ENCODE data around the gene VEGFA.

VEGFA gene

DNA sequence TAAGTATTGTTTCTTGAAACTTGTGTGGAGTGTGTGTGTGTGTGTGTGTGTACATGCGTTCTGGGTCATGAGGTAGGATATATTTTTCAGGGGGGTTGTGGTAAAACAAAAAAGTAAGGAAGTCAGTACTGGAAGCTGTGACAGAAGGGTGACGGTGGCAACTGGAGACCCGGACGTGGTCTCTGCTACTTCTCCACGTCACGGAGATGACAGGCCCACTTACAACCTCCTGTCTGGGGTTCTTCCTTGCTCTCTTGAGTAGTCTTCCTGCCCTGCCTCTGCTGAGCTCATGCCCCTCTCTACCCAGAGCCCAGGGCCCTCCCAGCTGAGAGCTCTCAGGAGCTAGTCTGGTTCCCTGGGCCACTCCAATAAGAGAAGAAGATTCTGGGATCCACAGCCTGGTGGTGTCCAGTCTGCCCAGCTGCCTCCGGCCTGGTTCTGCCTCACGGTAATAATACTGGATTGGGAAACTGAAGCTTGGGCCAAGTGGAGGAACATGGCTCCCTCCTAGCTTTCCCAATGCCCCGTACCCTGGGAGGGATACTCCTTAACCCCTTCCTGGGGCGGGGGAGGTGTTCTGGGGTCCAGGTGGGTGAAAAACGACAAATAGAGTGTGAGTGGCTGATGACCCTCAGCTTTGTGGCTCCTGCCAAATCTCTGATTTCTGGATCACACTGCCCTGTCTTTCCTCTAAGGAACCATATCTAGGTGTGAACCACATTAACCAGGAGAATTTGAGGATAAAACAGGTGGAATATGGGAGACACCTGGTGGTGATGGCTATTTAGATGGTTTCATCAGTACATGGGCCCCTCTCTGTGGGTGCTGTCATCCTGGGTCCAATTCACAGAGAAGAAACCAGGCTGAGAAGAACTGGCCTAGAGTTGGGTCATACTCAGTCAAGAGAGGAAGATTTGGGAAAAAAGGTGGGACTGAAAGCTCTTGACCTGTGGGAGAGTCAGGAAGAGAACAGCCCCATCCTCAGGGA lies 27.2 kb downstream of the VEGFA start:
- no peaks in the 10 kb centered on the region for H3K4me1 ChIP-seq (ENCODE audit: low read depth, poor library complexity, severe bottlenecking)
- H4K20me1 ChIP-seq (ENCODE audit: insufficient read depth): no peaks in the 10 kb centered on the region
- H3K9ac ChIP-seq: no peak overlapping the region
- no peaks in the 10 kb centered on the region for H3K27me3 ChIP-seq (ENCODE audit: insufficient read depth, low read depth)
- no peak overlapping the region for H3K4me3 ChIP-seq (IDR thresholded peaks at IDR 0.05; ENCODE audit: insufficient read depth, low read depth, low read length)
- no peak overlapping the region for H2AFZ ChIP-seq (ENCODE audit: low read depth)
- no peak overlapping the region for H3K4me2 ChIP-seq
- no peaks in the 10 kb centered on the region for H3K79me2 ChIP-seq (ENCODE audit: insufficient read depth, low read depth)
- no peak for TF ChIP-seq CTCF (conservative IDR thresholded peaks at IDR 0.05; ENCODE audit: low read depth, low read length)
- no peaks in the 10 kb centered on the region for H3K36me3 ChIP-seq (ENCODE audit: insufficient read depth)
- no peak overlapping the region for H3K27ac ChIP-seq

DNA sequence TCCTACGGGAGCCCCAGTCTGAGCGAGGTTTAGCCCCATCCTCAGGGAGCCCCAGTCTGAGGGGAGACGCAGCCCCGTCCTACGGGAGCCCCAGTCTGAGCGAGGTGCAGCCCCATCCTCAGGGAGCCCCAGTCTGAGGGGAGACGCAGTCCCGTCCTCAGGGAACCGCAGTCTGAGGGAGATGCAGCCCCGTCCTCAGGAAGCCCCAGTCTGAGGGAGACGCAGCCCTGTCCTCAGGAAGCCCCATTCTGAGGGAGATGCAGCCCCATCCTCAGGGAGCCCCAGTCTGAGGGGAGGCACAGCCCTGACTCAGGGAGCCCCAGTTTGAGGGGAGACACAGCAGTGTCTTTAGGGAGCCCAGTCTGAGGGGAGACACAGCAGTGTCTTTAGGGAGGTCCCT lies 27.9 kb downstream of the VEGFA start:
- Histone ChIP-seq H4K20me1 (ENCODE audit: insufficient read depth) (no peaks in the 10 kb centered on the region), H3K79me2 (ENCODE audit: insufficient read depth, low read depth) (no peaks in the 10 kb centered on the region), H3K27ac (no peak overlapping the region), H2AFZ (ENCODE audit: low read depth) (no peak overlapping the region), H3K9ac (no peak overlapping the region), H3K36me3 (ENCODE audit: insufficient read depth) (no peaks in the 10 kb centered on the region), H3K4me3 (IDR thresholded peaks at IDR 0.05; ENCODE audit: insufficient read depth, low read depth, low read length) (no peak overlapping the region), H3K27me3 (ENCODE audit: insufficient read depth, low read depth) (no peaks in the 10 kb centered on the region), H3K4me2 (no peak overlapping the region), H3K4me1 (ENCODE audit: low read depth, poor library complexity, severe bottlenecking) (no peaks in the 10 kb centered on the region)
- TF ChIP-seq CTCF (conservative IDR thresholded peaks at IDR 0.05; ENCODE audit: low read depth, low read length): no peak

- Histone ChIP-seq H3K36me3 (ENCODE audit: insufficient read depth) (no peaks in the 10 kb centered on the region), H3K79me2 (ENCODE audit: insufficient read depth, low read depth) (no peaks in the 10 kb centered on the region), H2AFZ (ENCODE audit: low read depth) (no peak overlapping the region), H4K20me1 (ENCODE audit: insufficient read depth) (no peaks in the 10 kb centered on the region), H3K9ac (no peak overlapping the region), H3K27ac (no peak overlapping the region), H3K4me1 (ENCODE audit: low read depth, poor library complexity, severe bottlenecking) (no peaks in the 10 kb centered on the region), H3K27me3 (ENCODE audit: insufficient read depth, low read depth) (no peaks in the 10 kb centered on the region), H3K4me3 (IDR thresholded peaks at IDR 0.05; ENCODE audit: insufficient read depth, low read depth, low read length) (no peak overlapping the region), H3K4me2 (no peak overlapping the region)
- TF ChIP-seq CTCF (conservative IDR thresholded peaks at IDR 0.05; ENCODE audit: low read depth, low read length): no peak
Measured at GRCh38 chr6:43798688-43799444, 28.9 kb downstream of the VEGFA start.

DNA sequence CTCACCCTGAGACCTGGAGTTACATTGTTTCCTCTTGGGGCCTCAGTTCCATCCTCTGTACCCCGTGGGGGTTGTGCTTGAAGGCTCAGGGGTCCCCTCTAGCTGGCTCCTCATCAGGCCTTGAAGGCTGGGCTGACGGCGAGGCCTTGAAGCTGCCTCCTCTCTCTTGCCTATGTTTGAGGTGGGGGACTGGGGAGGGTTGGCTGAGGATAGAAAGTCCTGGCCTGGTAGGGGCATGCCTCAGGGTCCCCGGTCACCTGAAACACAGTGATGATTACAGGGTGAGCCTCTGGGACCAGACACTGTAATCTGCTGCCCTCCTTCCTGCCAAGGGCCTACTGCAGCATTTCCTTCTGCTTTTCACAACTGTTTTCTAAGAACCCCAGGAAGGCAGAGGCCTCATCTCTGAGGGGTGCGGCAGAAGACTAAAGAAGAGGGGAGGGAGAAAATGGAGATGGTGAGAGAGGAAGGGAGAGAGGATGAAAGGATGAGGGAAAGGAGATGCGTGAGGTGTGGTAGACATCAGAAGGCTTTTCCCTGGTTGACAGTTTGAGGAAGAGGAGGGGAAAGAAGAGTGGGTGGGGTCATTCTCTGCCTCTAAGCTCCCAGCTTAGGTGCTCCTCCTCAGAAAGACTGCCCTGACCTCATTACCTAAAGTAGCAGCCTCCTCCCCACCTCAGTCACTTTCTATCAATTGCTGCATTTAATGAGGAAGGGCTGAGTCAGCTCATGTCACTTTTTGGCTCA lies 29.7 kb downstream of the VEGFA start:
- Histone ChIP-seq H3K4me3 (IDR thresholded peaks at IDR 0.05; ENCODE audit: insufficient read depth, low read depth, low read length) (no peak overlapping the region), H3K79me2 (ENCODE audit: insufficient read depth, low read depth) (no peaks in the 10 kb centered on the region), H3K27me3 (ENCODE audit: insufficient read depth, low read depth) (no peaks in the 10 kb centered on the region), H3K9ac (no peak overlapping the region), H3K36me3 (ENCODE audit: insufficient read depth) (no peaks in the 10 kb centered on the region), H2AFZ (ENCODE audit: low read depth) (no peak overlapping the region), H4K20me1 (ENCODE audit: insufficient read depth) (no peaks in the 10 kb centered on the region), H3K27ac (no peak overlapping the region), H3K4me1 (ENCODE audit: low read depth, poor library complexity, severe bottlenecking) (no peaks in the 10 kb centered on the region), H3K4me2 (no peak overlapping the region)
- TF ChIP-seq CTCF (conservative IDR thresholded peaks at IDR 0.05; ENCODE audit: low read depth, low read length): no peak
